ENCODE results near the gene DPEP1.

GRCh38 chr16:89621698-89622409, 8.4 kb downstream of the DPEP1 start:
- TF ChIP-seq CTCF (conservative IDR thresholded peaks at IDR 0.05; ENCODE audit: low read depth, low read length) (no peak), EZH2 (IDR thresholded peaks at IDR 0.05; ENCODE audit: borderline replicate concordance, low read depth, low read length, poor library complexity, severe bottlenecking) (no peak)
